Body of pancreas (tissue), 4 donors: ENCODE data around the gene DHCR7.

Source experiments
- CTCF ChIP-seq, 7 experiments: fragments of 450-650 bp in 4 of 7; fragments of 200-600 bp in 3 of 7; sonication (generic) in 3 of 7; IDR thresholded peaks; one replicate each; pipeline ENCODE4 v1.5.1; 2016 to 2019; ENCODE audit warnings: antibody characterized with exemption in 7 of 7
- POLR2A ChIP-seq, 3 donors: fragments of 450-650 bp; IDR thresholded peaks; one replicate each; pipeline ENCODE4 v1.6.1; 2016; ENCODE audit warnings: antibody characterized with exemption in 3 of 3, mild to moderate bottlenecking in 2 of 3

DNA sequence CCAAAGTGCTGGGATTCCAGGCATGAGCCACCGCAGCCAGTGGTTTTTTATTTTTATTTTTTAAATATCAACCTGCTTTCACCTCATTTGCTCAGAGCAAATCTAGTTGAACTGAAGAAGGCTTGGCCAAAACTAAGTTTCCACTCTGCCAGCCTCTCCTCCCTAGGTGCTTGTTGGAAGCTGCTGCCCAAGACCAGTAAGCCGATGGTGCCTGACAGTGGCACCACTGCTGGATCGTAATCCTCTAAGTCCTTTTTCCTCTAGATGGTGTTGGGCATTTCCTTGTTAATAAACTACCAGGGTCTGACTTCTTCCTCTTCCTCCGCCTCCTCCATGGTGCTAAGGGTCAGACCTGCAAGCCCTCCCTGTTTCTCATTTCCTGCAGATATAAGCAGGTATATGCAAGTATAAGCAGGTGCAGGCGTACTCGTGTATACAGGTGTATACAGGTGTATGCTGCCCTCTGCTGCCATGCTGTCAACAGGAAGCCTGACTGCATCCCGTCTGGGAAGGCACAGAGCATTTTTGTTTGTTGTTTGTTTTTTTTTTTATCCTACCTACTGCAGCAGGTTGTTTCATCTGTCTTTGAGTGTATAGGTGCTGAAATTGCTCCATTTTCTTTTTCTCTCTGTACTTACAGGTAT lies 6.4 kb upstream of the DHCR7 start:
- peak in 4 of 7 experiments; percentile 17 to 37 (median 34) for TF ChIP-seq CTCF (IDR thresholded peaks at IDR 0.05)
- no peak for TF ChIP-seq POLR2A (IDR thresholded peaks at IDR 0.05)
